Measurements from ENCODE around the gene MGST1.

- no peak for TF ChIP-seq CTCF (IDR thresholded peaks at IDR 0.05)
- no peak for TF ChIP-seq POLR2A (IDR thresholded peaks at IDR 0.05)
- TF ChIP-seq EP300 (IDR thresholded peaks at IDR 0.05) = no peak
Measured at GRCh38 chr12:16349131-16349460, 1.7 kb downstream of the MGST1 start.

All from ovary (tissue), 3 donors.